ENCODE results near the gene KRT72.

- TF ChIP-seq, protein P1, sequence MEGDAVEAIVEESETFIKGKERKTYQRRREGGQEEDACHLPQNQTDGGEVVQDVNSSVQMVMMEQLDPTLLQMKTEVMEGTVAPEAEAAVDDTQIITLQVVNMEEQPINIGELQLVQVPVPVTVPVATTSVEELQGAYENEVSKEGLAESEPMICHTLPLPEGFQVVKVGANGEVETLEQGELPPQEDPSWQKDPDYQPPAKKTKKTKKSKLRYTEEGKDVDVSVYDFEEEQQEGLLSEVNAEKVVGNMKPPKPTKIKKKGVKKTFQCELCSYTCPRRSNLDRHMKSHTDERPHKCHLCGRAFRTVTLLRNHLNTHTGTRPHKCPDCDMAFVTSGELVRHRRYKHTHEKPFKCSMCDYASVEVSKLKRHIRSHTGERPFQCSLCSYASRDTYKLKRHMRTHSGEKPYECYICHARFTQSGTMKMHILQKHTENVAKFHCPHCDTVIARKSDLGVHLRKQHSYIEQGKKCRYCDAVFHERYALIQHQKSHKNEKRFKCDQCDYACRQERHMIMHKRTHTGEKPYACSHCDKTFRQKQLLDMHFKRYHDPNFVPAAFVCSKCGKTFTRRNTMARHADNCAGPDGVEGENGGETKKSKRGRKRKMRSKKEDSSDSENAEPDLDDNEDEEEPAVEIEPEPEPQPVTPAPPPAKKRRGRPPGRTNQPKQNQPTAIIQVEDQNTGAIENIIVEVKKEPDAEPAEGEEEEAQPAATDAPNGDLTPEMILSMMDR (conservative IDR thresholded peaks at IDR 0.05; ENCODE audit: low read depth in 2 of 2) = no peak
- TF ChIP-seq CREB1 (CRISPR knock-in tag; IDR thresholded peaks at IDR 0.05; ENCODE audit: low read depth) (no peak), EZH2 (IDR thresholded peaks at IDR 0.05; ENCODE audit: low read depth, unreplicated experiment) (no peak), EZH2phosphoT487 (IDR thresholded peaks at IDR 0.05; ENCODE audit: unreplicated experiment) (no peak), POLR2AphosphoS5 (IDR thresholded peaks at IDR 0.05; ENCODE audit: low read depth) (no peak), ZNF331 (CRISPR knock-in tag; IDR thresholded peaks at IDR 0.05; ENCODE audit: low read depth) (no peak), ZNF462 (CRISPR knock-in tag; IDR thresholded peaks at IDR 0.05) (no peak), JUNB (IDR thresholded peaks at IDR 0.05; ENCODE audit: unreplicated experiment) (no peak), NANOG (IDR thresholded peaks at IDR 0.05; ENCODE audit: borderline replicate concordance) (no peak), STAT1 (IDR thresholded peaks at IDR 0.05; ENCODE audit: unreplicated experiment) (no peak)
- TF ChIP-seq, protein P2, sequence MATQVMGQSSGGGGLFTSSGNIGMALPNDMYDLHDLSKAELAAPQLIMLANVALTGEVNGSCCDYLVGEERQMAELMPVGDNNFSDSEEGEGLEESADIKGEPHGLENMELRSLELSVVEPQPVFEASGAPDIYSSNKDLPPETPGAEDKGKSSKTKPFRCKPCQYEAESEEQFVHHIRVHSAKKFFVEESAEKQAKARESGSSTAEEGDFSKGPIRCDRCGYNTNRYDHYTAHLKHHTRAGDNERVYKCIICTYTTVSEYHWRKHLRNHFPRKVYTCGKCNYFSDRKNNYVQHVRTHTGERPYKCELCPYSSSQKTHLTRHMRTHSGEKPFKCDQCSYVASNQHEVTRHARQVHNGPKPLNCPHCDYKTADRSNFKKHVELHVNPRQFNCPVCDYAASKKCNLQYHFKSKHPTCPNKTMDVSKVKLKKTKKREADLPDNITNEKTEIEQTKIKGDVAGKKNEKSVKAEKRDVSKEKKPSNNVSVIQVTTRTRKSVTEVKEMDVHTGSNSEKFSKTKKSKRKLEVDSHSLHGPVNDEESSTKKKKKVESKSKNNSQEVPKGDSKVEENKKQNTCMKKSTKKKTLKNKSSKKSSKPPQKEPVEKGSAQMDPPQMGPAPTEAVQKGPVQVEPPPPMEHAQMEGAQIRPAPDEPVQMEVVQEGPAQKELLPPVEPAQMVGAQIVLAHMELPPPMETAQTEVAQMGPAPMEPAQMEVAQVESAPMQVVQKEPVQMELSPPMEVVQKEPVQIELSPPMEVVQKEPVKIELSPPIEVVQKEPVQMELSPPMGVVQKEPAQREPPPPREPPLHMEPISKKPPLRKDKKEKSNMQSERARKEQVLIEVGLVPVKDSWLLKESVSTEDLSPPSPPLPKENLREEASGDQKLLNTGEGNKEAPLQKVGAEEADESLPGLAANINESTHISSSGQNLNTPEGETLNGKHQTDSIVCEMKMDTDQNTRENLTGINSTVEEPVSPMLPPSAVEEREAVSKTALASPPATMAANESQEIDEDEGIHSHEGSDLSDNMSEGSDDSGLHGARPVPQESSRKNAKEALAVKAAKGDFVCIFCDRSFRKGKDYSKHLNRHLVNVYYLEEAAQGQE (IDR thresholded peaks at IDR 0.05; ENCODE audit: unreplicated experiment) = no peak
- TF ChIP-seq, protein P3, sequence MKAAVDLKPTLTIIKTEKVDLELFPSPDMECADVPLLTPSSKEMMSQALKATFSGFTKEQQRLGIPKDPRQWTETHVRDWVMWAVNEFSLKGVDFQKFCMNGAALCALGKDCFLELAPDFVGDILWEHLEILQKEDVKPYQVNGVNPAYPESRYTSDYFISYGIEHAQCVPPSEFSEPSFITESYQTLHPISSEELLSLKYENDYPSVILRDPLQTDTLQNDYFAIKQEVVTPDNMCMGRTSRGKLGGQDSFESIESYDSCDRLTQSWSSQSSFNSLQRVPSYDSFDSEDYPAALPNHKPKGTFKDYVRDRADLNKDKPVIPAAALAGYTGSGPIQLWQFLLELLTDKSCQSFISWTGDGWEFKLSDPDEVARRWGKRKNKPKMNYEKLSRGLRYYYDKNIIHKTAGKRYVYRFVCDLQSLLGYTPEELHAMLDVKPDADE (IDR thresholded peaks at IDR 0.05) = no peak
Observed at GRCh38 chr12:52600941-52601481, at the start of gene KRT72.

Data from GM23338 (cell line).